Activated CD8-positive, alpha-beta memory T cell treated with anti-CD3 and anti-CD28 coated beads, Interleukin-2, amount 50 U/mL, for 24 hours (primary cell): ENCODE results near the gene SQOR.
A peak's percentile ranks its signal among the peaks of the same experiment; 100 is the strongest.

Experiments used
- DNase-seq: peaks from one replicate; pipeline ENCODE4 v3.0.0-alpha.2; 2020; ENCODE audit errors: extremely low read depth

The SQOR gene

GRCh38 chr15:45705510-45706473 lies 71.0 kb downstream of the SQOR start:
- peak; percentile 10 for DNase-seq

GRCh38 chr15:45710657-45711056 lies 75.8 kb downstream of the SQOR start:
- DNase-seq = no peak

DNA sequence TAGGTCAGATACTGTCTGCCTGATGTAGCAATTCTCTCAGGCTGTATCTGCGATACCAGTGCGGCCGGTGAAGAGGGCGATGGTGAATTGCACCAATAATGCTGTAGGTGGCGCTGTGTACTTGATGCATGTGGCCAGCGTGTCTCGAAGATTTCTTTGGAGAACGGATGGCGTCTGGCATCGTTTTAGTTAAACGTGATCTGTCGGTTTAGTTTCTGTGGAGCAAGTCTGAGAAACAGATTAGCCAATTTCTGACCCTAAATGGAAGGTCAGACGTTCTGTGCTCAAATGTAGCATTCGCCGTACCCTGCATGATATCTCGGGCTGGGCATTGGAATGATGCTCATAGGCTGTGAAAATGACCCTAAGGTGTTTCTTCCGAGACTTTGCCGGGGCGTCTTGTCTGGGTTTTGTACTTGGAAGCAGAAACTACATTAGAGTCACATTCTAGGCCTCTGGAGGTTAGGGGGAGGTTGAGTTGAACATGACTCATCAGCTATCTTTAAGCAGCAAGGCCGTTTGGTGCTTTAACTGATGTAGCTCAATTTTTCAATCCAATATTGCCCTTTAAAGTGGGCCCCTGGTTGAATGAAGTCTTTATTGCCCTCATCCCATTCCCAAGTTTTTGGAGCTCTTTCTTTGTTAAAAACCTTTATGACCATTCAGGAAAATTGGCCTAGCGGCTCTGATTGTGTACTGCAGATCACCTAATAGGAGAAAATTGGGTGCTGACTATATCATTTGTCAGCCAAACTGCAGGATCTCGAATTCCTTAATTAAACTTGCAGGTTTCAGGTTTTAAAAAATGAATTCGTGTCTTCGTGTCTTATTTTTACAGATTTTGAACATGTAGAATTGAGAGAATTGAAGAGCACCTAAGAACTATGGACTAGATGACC lies 80.0 kb downstream of the SQOR start:
- no peak for DNase-seq

GRCh38 chr15:45715528-45715927 lies 80.7 kb downstream of the SQOR start:
- no peak for DNase-seq

DNA sequence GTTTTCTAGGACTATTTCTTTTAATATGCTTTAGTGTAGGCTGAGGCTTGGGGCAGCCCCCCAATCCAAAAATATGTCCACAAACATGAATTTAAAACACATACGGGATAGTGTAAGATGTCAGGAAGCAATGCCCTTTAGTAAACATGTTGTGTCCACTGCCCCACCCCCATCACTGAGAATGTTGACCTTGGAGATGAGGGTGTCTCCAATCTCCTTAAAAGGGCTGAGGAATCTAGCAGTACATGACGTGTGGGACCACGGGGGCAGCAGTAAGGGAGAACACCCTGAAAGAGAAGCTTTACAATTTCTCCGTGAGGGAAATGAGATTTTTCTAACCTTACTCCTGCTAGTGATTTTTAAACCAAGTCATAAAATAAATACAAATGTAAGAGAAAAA lies 84.7 kb downstream of the SQOR start:
- no peak for DNase-seq

GRCh38 chr15:45720183-45720582 lies 85.4 kb downstream of the SQOR start:
- no peak for DNase-seq

DNA sequence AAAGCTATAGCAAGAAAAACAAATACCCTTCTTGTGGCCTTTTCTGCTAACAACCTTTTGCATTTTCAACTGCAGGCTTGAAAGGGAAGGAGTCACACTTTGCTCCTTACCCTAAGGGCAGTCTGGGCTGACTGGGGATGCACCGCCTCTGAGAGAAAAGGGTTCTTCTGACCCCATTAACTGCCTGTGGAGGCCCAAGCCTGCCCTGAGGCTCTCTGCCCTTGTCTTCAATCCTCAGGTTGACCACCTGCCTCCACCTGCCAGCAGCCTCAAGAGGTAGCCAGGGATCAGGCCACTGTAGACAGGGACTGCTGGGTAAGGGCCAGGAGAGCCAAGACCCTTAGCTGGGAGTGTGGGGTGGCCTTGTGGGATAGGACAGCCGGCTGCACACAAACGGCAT lies 93.8 kb downstream of the SQOR start:
- DNase-seq = no peak

DNA sequence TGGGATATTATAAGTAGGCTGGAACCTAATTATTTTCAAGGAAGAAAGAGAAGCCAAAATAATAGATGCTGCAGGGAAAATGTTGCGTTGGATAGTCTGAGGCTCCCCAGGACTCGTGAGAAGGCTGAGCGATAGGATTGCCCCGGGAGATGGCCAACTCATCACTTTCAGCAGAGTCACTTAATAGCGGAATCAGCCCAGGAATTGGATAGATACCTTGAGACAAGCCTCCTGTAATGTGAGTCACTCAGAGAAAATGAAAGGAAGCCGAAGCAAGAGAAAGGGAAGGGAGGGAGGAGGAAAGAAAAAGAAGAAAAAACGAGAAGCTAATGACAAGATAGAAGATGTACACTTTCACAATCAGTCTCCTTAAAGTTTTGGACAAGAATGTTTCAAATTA lies 94.3 kb downstream of the SQOR start:
- DNase-seq = no peak

DNA sequence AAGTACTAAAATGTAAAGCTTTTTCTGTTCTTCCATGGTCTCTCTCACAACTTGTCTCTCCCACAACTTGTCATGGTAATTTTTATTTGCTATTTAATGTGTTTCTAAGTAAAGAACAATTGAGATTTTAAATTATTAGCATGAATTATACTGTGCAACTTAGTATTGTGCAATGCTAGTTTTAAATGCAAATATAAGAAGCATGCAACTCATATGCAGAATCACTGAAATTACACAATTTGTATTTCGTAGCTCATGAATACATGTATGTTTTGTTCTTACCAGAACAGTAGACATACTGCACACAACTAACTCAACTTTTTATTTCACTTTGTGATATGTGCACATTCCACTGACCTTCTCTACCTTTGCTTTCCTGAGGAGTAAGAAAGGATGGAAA lies 96.5 kb downstream of the SQOR start:
- DNase-seq = no peak

DNA sequence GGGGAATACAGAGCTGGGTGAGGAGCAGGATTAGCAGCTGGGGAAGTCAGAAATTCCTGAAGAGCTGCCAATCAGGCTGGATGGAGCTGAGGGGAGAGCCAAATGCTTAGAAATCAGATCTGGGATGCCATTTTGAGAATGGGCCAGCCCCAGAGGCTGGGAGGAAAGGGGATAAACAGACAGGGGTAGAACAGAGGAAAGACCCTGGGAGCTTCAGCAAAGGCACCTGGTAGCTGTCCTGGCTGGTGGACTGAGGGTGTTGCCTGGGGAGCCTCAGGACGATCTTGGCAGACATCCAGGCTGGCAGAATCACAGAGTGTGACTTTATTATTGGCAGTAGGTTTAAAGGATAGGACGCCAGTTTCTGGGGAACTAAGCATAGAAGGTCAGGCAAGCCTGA lies 97.8 kb downstream of the SQOR start:
- no peak for DNase-seq

- DNase-seq = no peak
Observed at GRCh38 chr15:45734260-45734711, 99.5 kb downstream of the SQOR start.
